Type B pancreatic cell (in vitro differentiated cells): Measurements from ENCODE around the gene LRRC7. TPM values are rescaled to one million over a fixed set of nuclear protein-coding genes. Genes with fewer than 3 reads are reported as not detected.

Experiments
- DNase-seq: peaks from one replicate; pipeline ENCODE4 v3.0.0; 2021; ENCODE audit warnings: mixed read lengths; ENCODE audit not compliant: unreplicated experiment; ENCODE audit errors: extremely low spot score
- H3K27ac Mint-ChIP-seq: 2 replicates; pipeline ENCODE4 v1.8.0; 2021; ENCODE audit warnings: mild to moderate bottlenecking, mixed read lengths
- H3K27me3 Mint-ChIP-seq: 2 replicates; pipeline ENCODE4 v1.8.0; 2021; ENCODE audit warnings: mixed read lengths
- H3K36me3 Mint-ChIP-seq: 2 replicates; pipeline ENCODE4 v1.8.0; 2021; ENCODE audit warnings: mixed read lengths
- H3K4me1 Mint-ChIP-seq: one replicate; pipeline ENCODE4 v1.8.0; 2021; ENCODE audit warnings: mixed read lengths; ENCODE audit not compliant: unreplicated experiment
- H3K4me3 Mint-ChIP-seq: 2 replicates; pipeline ENCODE4 v1.8.0; 2021; ENCODE audit warnings: mild to moderate bottlenecking, mixed read lengths
- H3K9me3 Mint-ChIP-seq: 2 replicates; pipeline ENCODE4 v1.8.0; 2021; ENCODE audit warnings: mixed read lengths
- CTCF ChIP-seq: fragments of 200-600 bp; sonication (generic); conservative IDR thresholded peaks from 2 replicates; pipeline ENCODE4 v1.5.0; 2021; ENCODE audit warnings: antibody characterized with exemption, mild to moderate bottlenecking
- total RNA-seq: library from RNA; stranded (reverse); gene quantifications from 2 replicates; pipeline ENCODE4 v1.2.1, GENCODE V29; 2021; ENCODE audit warnings: low replicate concordance

LRRC7 gene
- total RNA-seq, 1 donor from 2014 or later, result 2.8 TPM

- DNase-seq, result no peak
- Mint-ChIP-seq H3K27ac (no peak overlapping the region), H3K4me3 (no peak overlapping the region), H3K27me3 (no peaks in the 10 kb centered on the region), H3K9me3 (no peaks in the 10 kb centered on the region), H3K36me3 (no peaks in the 10 kb centered on the region), H3K4me1 (no peaks in the 10 kb centered on the region)
- no peak for TF ChIP-seq CTCF
These were observed 534.1 kb downstream of the LRRC7 start for GRCh38 chr1:70101774-70102173.

GRCh38 chr1:70103770-70104169 lies 536.0 kb downstream of the LRRC7 start:
- DNase-seq, result no peak
- no peaks in the 10 kb centered on the region for H3K27me3 Mint-ChIP-seq
- H3K9me3 Mint-ChIP-seq, result no peaks in the 10 kb centered on the region
- TF ChIP-seq CTCF, result no peak
- H3K36me3 Mint-ChIP-seq, result no peaks in the 10 kb centered on the region
- H3K4me3 Mint-ChIP-seq, result no peak overlapping the region
- H3K4me1 Mint-ChIP-seq, result no peaks in the 10 kb centered on the region
- no peak overlapping the region for H3K27ac Mint-ChIP-seq

GRCh38 chr1:70109241-70109640 lies 541.5 kb downstream of the LRRC7 start:
- Mint-ChIP-seq H3K36me3 (no peaks in the 10 kb centered on the region), H3K4me3 (no peak overlapping the region), H3K9me3 (no peaks in the 10 kb centered on the region), H3K27me3 (no peaks in the 10 kb centered on the region), H3K27ac (no peak overlapping the region), H3K4me1 (no peaks in the 10 kb centered on the region)
- TF ChIP-seq CTCF, result no peak
- no peak for DNase-seq

GRCh38 chr1:70112838-70113237 lies 545.1 kb downstream of the LRRC7 start:
- Mint-ChIP-seq H3K4me3 (no peak overlapping the region), H3K4me1 (no peaks in the 10 kb centered on the region), H3K27me3 (no peaks in the 10 kb centered on the region), H3K36me3 (no peaks in the 10 kb centered on the region), H3K9me3 (no peaks in the 10 kb centered on the region), H3K27ac (no peak overlapping the region)
- DNase-seq, result no peak
- peak; percentile 25 for TF ChIP-seq CTCF

- Mint-ChIP-seq H3K4me1 (no peaks in the 10 kb centered on the region), H3K27me3 (no peaks in the 10 kb centered on the region), H3K4me3 (no peak overlapping the region), H3K36me3 (no peaks in the 10 kb centered on the region), H3K27ac (no peak overlapping the region), H3K9me3 (no peaks in the 10 kb centered on the region)
- TF ChIP-seq CTCF, result no peak
- DNase-seq, result no peak
These were observed 547.6 kb downstream of the LRRC7 start for GRCh38 chr1:70115315-70115714.

GRCh38 chr1:70117046-70117445 lies 549.3 kb downstream of the LRRC7 start:
- H3K27me3 Mint-ChIP-seq, result no peaks in the 10 kb centered on the region
- no peak overlapping the region for H3K4me3 Mint-ChIP-seq
- H3K9me3 Mint-ChIP-seq, result no peaks in the 10 kb centered on the region
- no peaks in the 10 kb centered on the region for H3K4me1 Mint-ChIP-seq
- H3K27ac Mint-ChIP-seq, result no peak overlapping the region
- no peak for TF ChIP-seq CTCF
- no peak for DNase-seq
- H3K36me3 Mint-ChIP-seq, result no peaks in the 10 kb centered on the region
